NOMO-1 treated with DMSO at 0.1 percent for 48 hours (cell line): Measurements from ENCODE around the gene MITD1.
"Not testable (repeated sequence)": the region's sequence is repeated elsewhere in the genome, so short reads cannot be mapped to it uniquely, and the experiment has no call there.

ENCODE experiments used
- DNase-seq: peaks from one replicate; lab custom pipeline; 2025; ENCODE audit not compliant: unreplicated experiment; lab: John Stamatoyannopoulos, UW

The MITD1 gene

GRCh38 chr2:99180755-99181623, at the start of gene MITD1, which contains the start of gene MRPL30:
Gene MITD1, minus strand, starts transcription at chr2:99181058. Its CDS starts 77 bp downstream, at chr2:99180981.
Gene MRPL30, plus strand, starts transcription at chr2:99181184. Its CDS starts 5,020 bp downstream, at chr2:99186204.
- DNase-seq = peak; percentile 91

GRCh38 chr2:99217929-99218501, 37.2 kb upstream of the MITD1 start:
- no peak for DNase-seq

DNA sequence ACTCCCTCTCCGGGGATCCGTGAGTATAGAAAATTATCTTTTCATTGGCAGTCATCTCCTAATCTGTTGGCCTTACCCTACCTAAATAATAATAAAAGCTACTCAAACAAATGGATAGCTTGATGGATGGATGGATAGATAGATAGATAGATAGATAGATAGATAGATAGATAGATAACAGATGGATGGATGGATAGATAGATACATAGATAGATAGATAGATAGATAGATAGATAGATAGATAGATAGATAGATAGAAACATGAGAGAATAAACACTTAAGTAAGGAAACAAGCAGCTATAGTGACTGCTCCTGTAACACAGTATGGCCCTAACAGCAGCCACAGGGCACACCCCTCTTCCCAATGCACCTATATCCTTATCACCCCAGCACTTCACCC, 35.2 kb upstream of the MITD1 start:
- no peak for DNase-seq

DNA sequence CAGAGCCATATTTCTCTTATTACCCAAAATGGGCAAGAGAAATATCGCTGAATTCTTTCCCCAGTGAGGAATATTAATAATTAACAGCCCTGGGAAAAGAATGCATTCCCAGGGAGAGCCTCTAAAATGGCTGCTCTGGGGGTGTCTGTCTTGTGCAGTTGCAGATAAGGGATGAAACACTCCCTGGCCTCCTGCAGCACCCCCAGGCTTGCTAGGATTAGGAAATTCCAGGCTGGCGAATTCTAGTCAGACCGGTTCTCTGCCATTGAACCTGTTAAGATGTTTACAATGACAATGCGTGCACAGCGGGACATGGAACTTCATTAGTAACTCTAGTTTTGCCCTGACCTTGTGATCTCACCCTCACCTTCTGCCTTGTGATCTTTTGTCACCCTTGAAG, 24.6 kb upstream of the MITD1 start:
- no peak for DNase-seq

DNA sequence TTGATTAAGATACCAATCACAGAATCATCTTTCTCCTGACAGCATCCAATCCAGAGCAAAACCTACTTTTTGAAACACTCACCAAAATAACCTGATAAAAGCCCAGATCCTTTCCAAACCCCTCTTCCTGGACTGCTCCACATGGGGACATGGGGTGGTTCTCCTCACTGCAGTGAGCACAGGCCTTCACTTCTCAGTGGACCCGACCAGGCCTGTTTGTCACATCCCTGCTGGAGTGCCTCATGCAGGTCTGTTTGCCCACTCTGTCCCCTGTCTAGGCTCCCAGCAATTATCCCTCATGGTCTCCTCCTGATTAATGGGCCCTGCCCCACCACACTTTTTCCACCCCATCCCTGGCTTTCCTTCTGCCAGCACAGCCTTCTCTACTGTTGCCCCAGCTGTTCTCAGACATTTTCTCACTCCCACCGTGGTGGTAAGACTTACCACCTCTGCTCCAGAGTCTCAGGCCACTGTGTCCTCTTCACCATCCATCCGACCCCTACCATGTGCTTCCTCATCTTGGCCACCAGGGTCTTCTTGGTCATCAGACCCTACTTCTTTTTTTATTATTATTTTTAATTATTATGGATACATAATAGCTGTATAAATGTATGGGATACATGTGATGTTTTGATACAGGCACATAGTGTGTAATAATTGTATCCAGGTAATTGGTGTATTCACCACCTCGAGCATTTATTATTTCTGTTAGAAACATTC, 21.3 kb upstream of the MITD1 start:
- no peak for DNase-seq

DNA sequence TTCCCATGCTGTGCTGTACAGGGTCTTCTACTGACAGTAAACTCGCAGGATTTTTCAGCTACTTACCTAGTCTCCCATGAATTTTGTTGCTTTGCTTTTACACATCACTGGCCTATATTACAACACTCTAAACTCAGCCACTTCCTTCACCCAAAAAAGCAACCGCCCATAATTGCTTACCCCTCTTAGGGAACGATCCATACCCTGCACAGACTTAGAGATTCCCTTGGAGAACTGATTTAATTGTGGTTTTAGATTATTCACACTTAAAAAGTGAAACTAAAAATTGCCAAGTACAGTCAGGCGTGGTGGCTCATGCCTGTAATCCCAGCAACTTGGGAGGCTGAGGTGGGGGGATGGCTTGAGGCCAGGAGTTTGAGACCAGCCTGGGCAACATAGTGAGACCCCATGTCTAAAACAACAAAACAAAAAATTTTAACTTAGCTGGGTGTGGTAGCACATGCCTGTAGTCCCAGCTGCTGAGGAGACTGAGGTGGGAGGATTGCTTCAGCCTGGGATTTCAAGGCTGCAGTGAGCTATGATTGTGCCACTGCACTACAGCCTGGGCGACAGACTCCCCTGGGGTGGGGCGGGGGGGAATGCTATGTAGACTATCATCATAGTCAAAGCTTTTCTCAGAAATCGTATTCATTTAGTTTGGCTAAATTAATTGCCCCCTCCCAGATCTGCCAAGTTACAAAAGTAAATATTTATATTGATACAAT, 19.4 kb upstream of the MITD1 start:
- DNase-seq = peak; percentile 54

- no peak for DNase-seq
Observed at GRCh38 chr2:99198103-99198841, 17.4 kb upstream of the MITD1 start.

GRCh38 chr2:99192364-99192763, 11.5 kb upstream of the MITD1 start:
- not testable (repeated sequence) for DNase-seq

DNA sequence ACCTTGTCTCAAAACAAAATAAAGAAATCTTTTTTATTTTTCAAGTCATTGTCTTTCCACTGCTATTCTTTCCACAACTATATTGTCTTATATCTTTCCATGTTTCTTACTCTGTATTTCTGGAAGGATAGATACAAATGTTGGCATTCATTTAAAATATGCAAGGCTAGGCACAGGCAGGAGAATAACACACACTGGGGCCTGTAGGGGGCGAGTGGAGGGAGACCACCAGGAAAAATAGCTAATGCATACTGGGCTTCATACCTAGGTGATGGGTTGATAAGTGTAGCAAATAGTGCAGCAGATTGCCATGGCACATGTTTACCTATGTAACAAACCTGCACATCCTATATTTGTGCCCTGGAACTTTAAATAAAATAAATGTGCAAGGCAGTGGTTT, 9.7 kb upstream of the MITD1 start:
- DNase-seq = no peak

- no peak for DNase-seq
Observed at GRCh38 chr2:99188357-99188756, 7.5 kb upstream of the MITD1 start.

GRCh38 chr2:99187011-99187410, 6.2 kb upstream of the MITD1 start:
- DNase-seq = no peak

DNA sequence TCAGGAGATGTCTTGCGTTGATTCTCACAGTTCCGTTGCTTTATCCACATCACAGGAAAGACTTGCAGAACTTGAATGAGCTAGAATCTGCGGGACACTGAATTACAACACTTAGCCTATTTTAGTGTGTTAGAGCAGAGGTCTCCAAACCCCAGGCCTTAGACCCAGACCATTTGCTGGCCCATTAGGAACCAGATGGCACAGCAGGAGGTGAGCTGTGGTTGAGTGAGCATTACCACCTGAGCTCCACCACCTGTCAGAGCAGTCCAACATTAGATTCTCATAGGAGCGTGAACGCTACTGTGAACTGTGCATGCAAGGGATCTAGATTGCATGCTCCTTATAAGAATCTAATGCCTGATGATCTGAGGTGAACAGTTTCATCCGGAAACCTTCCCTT, 4.0 kb upstream of the MITD1 start:
- DNase-seq = no peak

DNA sequence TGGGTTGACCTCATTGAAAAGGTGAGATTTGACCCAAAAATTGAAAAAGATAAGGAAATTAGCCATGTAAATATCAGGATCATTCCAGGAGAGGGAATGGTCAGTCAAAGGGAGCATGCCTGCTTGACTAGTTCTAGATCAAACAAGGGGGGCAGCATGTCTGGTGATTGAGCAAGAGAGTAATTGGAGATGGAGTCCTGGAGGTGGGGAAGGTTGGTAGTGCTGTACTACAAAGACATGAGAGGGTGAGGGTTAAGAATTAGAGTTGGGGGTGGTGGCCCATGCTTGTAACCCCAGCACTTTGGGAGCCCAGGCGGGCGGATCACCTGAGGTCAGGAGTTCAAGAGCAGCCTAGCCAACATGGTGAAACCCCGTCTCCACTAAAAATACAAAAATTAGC, 2.2 kb upstream of the MITD1 start:
- DNase-seq = no peak

GRCh38 chr2:99181624-99182000, 754 bp upstream of the MITD1 start:
- DNase-seq = peak; percentile 15

GRCh38 chr2:99171377-99172140, 9.3 kb downstream of the MITD1 start:
- no peak for DNase-seq

DNA sequence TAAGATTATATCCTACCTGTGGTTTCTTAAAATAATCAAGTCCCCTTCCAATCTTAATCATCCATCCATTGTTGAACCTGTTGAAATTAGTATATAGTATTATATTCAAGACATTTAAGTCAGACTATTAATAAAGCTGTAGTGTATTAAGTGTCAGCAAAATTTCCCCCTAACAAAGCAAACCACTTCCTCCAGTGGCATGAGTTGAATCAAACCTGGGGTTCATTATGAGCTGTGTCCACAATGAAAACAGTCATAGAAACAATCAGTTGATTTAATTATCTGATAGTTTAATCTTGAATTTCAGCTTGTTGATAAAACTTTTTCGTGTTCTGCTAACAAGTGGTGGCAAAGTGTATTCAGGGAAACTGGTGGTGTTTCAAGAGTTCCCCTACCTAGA, 11.3 kb downstream of the MITD1 start:
- no peak for DNase-seq

DNA sequence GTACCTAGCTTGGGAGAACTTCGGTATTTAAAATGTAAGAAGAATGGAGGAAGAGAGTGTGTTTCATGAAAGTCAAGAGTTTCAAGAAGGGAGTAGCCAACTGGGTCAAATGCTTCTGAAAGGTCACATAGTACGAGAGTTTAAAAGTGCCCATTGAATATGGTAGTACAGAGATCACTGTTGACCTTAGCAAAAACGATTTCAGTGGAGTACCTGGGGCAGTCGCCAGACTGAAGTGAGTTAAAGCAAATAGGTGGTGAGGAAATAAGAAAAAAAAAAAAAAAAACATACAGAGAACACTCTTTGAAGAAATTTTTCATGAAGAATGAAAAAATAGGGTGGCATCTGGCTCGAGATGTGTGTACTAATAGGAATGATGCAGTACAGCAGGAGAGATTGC, 14.6 kb downstream of the MITD1 start:
- no peak for DNase-seq

- no peak for DNase-seq
Observed at GRCh38 chr2:99159594-99159993, 21.3 kb downstream of the MITD1 start.

DNA sequence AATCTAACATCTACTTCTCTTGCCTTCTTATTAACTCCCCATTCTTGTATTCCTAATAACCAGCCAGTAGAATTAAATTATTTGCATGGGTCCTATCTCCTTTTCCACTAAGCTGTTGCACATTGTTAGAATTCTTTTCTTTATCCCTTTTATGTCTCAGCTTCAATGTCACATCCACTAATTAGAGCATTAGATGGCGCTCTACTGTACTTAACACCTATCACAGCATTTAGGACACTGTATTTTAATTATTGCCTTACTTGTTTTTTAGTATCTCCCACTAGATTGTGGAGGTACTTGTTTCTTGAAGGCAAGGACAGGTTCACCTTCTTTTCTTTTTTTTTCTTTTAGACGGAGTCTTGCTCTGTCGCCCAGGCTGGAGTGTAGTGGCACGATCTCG, 22.3 kb downstream of the MITD1 start:
- peak; percentile 1 for DNase-seq

DNA sequence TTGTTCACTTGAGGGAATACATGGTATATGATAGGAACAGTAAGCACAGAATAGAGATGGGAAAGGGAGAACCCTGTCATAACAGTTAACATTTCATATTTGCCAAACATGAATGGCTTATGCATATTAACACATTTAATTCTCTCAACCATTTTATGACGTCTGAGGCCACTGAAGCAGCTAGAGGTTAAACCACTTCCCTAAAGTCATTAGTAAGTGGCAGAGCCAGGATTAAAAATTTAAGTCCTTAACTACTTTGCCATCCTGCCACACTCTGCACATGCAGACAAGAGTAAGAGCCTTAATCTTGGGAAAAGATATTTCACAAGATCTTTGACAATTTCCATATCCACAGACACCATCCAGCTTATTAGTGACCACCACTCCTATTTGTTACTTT, 24.0 kb downstream of the MITD1 start:
- peak; percentile 50 for DNase-seq
